ENCODE data around the gene CCT8.

GRCh38 chr21:29096218-29097015, 23.0 kb upstream of the CCT8 start:
- no peak for TF ChIP-seq CTCF (conservative IDR thresholded peaks at IDR 0.05; ENCODE audit: low read depth, low read length)
- no peak for TF ChIP-seq CHD1 (IDR thresholded peaks at IDR 0.05; ENCODE audit: low read depth, low read length)
- no peak for TF ChIP-seq POLR2A (IDR thresholded peaks at IDR 0.05; ENCODE audit: low read depth, low read length)
- TF ChIP-seq RAD21 (IDR thresholded peaks at IDR 0.05; ENCODE audit: low read length) = no peak

Measured in IMR-90 (cell line).